GM12878 (cell line): Measurements from ENCODE around the gene EDC4. TPM values are rescaled to one million over a fixed set of nuclear protein-coding genes. Genes with fewer than 3 reads are reported as not detected.

ENCODE experiments used
- ASH2L ChIP-seq: fragments of 300-600, 200-600 bp; sonication (generic); IDR thresholded peaks from 2 replicates; pipeline ENCODE4 v1.6.1; 2017; ENCODE audit warnings: low read depth, mild to moderate bottlenecking, borderline replicate concordance
- BCL11A ChIP-seq: IDR thresholded peaks from 2 replicates; pipeline ENCODE4 v1.6.1; 2011; ENCODE audit warnings: low read depth, low read length
- BRCA1 ChIP-seq: IDR thresholded peaks from 2 replicates; pipeline ENCODE4 v1.6.1; 2011; ENCODE audit warnings: low read depth, low read length, improper control_type of control experiment
- CBFB ChIP-seq: IDR thresholded peaks from 2 replicates; pipeline ENCODE4 v1.6.1; 2016; ENCODE audit warnings: antibody characterized with exemption, low read depth
- CREB1 ChIP-seq: IDR thresholded peaks from 2 replicates; pipeline ENCODE4 v1.6.1; 2012; ENCODE audit warnings: low read depth, mild to moderate bottlenecking, inconsistent platforms
- FOXK2 ChIP-seq: fragments of 450-650 bp; IDR thresholded peaks from 2 replicates; pipeline ENCODE4 v1.6.1; 2017; ENCODE audit warnings: mild to moderate bottlenecking, moderate library complexity
- MEF2B ChIP-seq: fragments of 450-650 bp; IDR thresholded peaks from 2 replicates; pipeline ENCODE4 v1.6.1; 2018; ENCODE audit warnings: mild to moderate bottlenecking, moderate library complexity; ENCODE audit not compliant: partially characterized antibody, poor library complexity, severe bottlenecking
- POLR2A ChIP-seq: IDR thresholded peaks from 2 replicates; pipeline ENCODE4 v1.6.1; 2011; ENCODE audit warnings: low read depth, mild to moderate bottlenecking, low read length
- POLR2AphosphoS5 ChIP-seq: IDR thresholded peaks from 2 replicates; pipeline ENCODE4 v1.6.1; 2011; ENCODE audit warnings: mild to moderate bottlenecking, low read length, inconsistent platforms
- RB1 ChIP-seq: fragments of 450-650 bp; formaldehyde crosslinking; IDR thresholded peaks from 2 replicates; pipeline ENCODE4 v1.6.1; 2017; ENCODE audit warnings: mild to moderate bottlenecking, borderline replicate concordance
- SMC3 ChIP-seq: IDR thresholded peaks from 2 replicates; pipeline ENCODE4 v1.6.1; 2011; ENCODE audit warnings: low read length, improper control_type of control experiment, borderline replicate concordance
- SREBF1 ChIP-seq: IDR thresholded peaks from 2 replicates; pipeline ENCODE4 v1.6.1; 2012; ENCODE audit warnings: mild to moderate bottlenecking, low read length
- TAF1 ChIP-seq: IDR thresholded peaks from 2 replicates; pipeline ENCODE4 v1.6.1; 2011; ENCODE audit warnings: mild to moderate bottlenecking, low read depth, low read length, borderline replicate concordance
- YBX1 ChIP-seq: fragments of 450-650 bp; IDR thresholded peaks from 2 replicates; pipeline ENCODE4 v1.6.1; 2016; ENCODE audit warnings: antibody characterized with exemption
- YY1 ChIP-seq: IDR thresholded peaks from 2 replicates; pipeline ENCODE4 v1.6.1; 2011; ENCODE audit warnings: low read depth, mild to moderate bottlenecking, low read length
- ZNF217 ChIP-seq: fragments of 450-650 bp; IDR thresholded peaks from 2 replicates; pipeline ENCODE4 v1.6.1; 2017; ENCODE audit warnings: antibody characterized with exemption, mild to moderate bottlenecking
- ZNF384 ChIP-seq: IDR thresholded peaks from 2 replicates; pipeline ENCODE4 v1.6.1; 2012; ENCODE audit warnings: low read depth, mild to moderate bottlenecking, low read length, improper control_type of control experiment, borderline replicate concordance
- polyA plus RNA-seq, 11 experiments: library from polyadenylated mRNA; depleted of rRNA in 4 of 11; unstranded in 6 of 11; stranded (reverse) in 5 of 11; fragments of >200 nt; fragmentation: Nextera tagmentation in 4 of 11; fragmentation: Illumina TruSeq in 1 of 11; extraction: Ambion mirVana in 4 of 11; extraction: Trizol in 1 of 11; gene quantifications; 1 replicate in 1 of 11; 2 replicates in 10 of 11; pipeline versions ENCODE4 v1.2.1 to v1.2.3, GENCODE V29; 2011 to 2016; ENCODE audit warnings: inconsistent platforms in 2 of 11, missing spikeins in 2 of 11, low read depth in 1 of 11
- total RNA-seq, 4 experiments: library from RNA; depleted of rRNA in 3 of 4; stranded (reverse); fragments of >200 nt in 3 of 4; fragmentation: Illumina TruSeq in 1 of 4; extraction: Trizol in 1 of 4; gene quantifications; 2 replicates each; pipeline versions ENCODE4 v1.2.1 to v1.2.3, GENCODE V29; 2013 to 2021
- TF ChIP-seq, protein P1 (sequence below): fragments of 450-650 bp; IDR thresholded peaks from 2 replicates; pipeline ENCODE4 v1.6.1; 2017; ENCODE audit warnings: mild to moderate bottlenecking
- TF ChIP-seq, protein P2 (sequence below): IDR thresholded peaks from 2 replicates; pipeline ENCODE4 v1.6.1; 2012; ENCODE audit warnings: low read length, inconsistent platforms
- TF ChIP-seq, protein P3 (sequence below), 3 experiments: IDR thresholded peaks in 2 of 3; conservative IDR thresholded peaks in 1 of 3; 2 replicates each; pipeline ENCODE4 v1.5.1; 2011; ENCODE audit warnings: low read depth in 3 of 3, low read length in 3 of 3, mild to moderate bottlenecking in 3 of 3, control low read depth in 2 of 3, moderate library complexity in 2 of 3, inconsistent platforms in 1 of 3, mixed read lengths in 1 of 3; ENCODE audit not compliant: control insufficient read depth in 2 of 3, insufficient read depth in 1 of 3; ENCODE audit errors: extremely low read depth in 1 of 3
- TF ChIP-seq, protein P4 (sequence below): fragments of 450-650 bp; IDR thresholded peaks from 2 replicates; pipeline ENCODE4 v1.6.1; 2016; ENCODE audit warnings: mild to moderate bottlenecking, moderate library complexity, borderline replicate concordance

EDC4 gene
- total and polyA plus RNA-seq, 10 of the 15 experiments (the other 5 are each of a cell fraction or from before 2014, with no cell fraction given): 1.2 to 86.0 (median 53.4) TPM

DNA sequence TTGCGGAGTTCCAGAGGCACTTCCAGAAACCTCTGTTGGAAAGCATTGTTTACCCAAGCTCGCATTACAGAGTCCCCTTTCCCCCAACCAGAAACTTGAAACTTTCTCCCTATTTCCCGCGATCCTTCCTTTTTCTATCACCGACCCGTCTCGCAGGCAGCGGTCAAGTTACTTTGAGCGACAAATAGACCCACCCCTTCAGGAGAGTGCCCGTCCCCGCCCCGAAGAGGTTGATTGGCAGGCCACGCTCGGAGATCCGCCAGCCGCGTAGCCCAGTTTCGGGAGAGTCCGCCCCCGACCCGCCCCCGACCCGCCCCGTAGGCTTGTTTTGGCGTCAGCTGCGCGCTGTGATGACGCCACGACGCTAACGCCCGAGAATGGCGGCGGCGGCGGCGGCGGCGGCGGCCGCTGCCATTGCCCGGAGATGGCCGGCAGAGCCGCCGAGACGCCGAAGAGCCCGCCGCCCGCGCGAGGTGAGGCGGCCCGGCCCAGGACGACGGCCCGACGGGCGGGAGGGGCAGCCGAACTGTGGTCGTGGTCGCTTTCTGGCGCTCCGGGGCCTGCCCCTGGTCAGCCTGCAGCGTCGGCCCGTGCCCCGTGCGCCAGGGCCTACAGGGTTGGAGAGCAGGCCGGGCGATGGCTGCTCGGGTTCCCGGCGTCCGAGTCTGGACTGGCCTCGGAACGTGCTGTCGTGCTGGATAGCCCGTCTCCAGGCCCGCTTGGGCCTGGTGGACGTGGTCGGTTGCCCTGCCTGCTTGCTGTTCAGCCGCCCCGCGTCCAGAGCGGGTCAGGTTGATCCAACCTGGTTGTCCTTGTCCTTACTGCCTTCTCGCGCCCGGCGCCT lies 20.3 kb downstream of the EDC4 start, which contains the start of gene PSKH1 (continued):
- TF ChIP-seq, protein P1, sequence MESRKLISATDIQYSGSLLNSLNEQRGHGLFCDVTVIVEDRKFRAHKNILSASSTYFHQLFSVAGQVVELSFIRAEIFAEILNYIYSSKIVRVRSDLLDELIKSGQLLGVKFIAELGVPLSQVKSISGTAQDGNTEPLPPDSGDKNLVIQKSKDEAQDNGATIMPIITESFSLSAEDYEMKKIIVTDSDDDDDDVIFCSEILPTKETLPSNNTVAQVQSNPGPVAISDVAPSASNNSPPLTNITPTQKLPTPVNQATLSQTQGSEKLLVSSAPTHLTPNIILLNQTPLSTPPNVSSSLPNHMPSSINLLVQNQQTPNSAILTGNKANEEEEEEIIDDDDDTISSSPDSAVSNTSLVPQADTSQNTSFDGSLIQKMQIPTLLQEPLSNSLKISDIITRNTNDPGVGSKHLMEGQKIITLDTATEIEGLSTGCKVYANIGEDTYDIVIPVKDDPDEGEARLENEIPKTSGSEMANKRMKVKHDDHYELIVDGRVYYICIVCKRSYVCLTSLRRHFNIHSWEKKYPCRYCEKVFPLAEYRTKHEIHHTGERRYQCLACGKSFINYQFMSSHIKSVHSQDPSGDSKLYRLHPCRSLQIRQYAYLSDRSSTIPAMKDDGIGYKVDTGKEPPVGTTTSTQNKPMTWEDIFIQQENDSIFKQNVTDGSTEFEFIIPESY: no peak
- TF ChIP-seq FOXK2: no peak
- no peak; the same call in 1 of the 2 replicates for TF ChIP-seq TAF1
- no peak for TF ChIP-seq SMC3
- no peak for TF ChIP-seq CBFB
- TF ChIP-seq YBX1: no peak
- peak; percentile 99 for TF ChIP-seq CREB1
- no peak for TF ChIP-seq BRCA1
- TF ChIP-seq, protein P2, sequence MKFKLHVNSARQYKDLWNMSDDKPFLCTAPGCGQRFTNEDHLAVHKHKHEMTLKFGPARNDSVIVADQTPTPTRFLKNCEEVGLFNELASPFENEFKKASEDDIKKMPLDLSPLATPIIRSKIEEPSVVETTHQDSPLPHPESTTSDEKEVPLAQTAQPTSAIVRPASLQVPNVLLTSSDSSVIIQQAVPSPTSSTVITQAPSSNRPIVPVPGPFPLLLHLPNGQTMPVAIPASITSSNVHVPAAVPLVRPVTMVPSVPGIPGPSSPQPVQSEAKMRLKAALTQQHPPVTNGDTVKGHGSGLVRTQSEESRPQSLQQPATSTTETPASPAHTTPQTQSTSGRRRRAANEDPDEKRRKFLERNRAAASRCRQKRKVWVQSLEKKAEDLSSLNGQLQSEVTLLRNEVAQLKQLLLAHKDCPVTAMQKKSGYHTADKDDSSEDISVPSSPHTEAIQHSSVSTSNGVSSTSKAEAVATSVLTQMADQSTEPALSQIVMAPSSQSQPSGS: no peak
- TF ChIP-seq, protein P3, sequence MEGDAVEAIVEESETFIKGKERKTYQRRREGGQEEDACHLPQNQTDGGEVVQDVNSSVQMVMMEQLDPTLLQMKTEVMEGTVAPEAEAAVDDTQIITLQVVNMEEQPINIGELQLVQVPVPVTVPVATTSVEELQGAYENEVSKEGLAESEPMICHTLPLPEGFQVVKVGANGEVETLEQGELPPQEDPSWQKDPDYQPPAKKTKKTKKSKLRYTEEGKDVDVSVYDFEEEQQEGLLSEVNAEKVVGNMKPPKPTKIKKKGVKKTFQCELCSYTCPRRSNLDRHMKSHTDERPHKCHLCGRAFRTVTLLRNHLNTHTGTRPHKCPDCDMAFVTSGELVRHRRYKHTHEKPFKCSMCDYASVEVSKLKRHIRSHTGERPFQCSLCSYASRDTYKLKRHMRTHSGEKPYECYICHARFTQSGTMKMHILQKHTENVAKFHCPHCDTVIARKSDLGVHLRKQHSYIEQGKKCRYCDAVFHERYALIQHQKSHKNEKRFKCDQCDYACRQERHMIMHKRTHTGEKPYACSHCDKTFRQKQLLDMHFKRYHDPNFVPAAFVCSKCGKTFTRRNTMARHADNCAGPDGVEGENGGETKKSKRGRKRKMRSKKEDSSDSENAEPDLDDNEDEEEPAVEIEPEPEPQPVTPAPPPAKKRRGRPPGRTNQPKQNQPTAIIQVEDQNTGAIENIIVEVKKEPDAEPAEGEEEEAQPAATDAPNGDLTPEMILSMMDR (IDR thresholded peaks at IDR 0.05 in 2 of 3, conservative IDR thresholded peaks at IDR 0.05 in 1 of 3; ENCODE audit: control insufficient read depth in 2 of 3, extremely low read depth in 1 of 3, insufficient read depth in 1 of 3, low read depth in 3 of 3, low read length in 3 of 3): no peak
- peak; percentile 55; the same call in 1 of the 2 replicates for TF ChIP-seq ASH2L
- TF ChIP-seq POLR2A: peak; percentile 84
- no peak for TF ChIP-seq ZNF384
- TF ChIP-seq BCL11A: no peak
- no peak; the same call in 1 of the 2 replicates for TF ChIP-seq POLR2AphosphoS5
- no peak for TF ChIP-seq SREBF1
- no peak for TF ChIP-seq ZNF217
- no peak for TF ChIP-seq MEF2B
- peak; percentile 95 for TF ChIP-seq YY1
- peak; percentile 85; the same call in 1 of the 2 replicates for TF ChIP-seq RB1
- TF ChIP-seq, protein P4, sequence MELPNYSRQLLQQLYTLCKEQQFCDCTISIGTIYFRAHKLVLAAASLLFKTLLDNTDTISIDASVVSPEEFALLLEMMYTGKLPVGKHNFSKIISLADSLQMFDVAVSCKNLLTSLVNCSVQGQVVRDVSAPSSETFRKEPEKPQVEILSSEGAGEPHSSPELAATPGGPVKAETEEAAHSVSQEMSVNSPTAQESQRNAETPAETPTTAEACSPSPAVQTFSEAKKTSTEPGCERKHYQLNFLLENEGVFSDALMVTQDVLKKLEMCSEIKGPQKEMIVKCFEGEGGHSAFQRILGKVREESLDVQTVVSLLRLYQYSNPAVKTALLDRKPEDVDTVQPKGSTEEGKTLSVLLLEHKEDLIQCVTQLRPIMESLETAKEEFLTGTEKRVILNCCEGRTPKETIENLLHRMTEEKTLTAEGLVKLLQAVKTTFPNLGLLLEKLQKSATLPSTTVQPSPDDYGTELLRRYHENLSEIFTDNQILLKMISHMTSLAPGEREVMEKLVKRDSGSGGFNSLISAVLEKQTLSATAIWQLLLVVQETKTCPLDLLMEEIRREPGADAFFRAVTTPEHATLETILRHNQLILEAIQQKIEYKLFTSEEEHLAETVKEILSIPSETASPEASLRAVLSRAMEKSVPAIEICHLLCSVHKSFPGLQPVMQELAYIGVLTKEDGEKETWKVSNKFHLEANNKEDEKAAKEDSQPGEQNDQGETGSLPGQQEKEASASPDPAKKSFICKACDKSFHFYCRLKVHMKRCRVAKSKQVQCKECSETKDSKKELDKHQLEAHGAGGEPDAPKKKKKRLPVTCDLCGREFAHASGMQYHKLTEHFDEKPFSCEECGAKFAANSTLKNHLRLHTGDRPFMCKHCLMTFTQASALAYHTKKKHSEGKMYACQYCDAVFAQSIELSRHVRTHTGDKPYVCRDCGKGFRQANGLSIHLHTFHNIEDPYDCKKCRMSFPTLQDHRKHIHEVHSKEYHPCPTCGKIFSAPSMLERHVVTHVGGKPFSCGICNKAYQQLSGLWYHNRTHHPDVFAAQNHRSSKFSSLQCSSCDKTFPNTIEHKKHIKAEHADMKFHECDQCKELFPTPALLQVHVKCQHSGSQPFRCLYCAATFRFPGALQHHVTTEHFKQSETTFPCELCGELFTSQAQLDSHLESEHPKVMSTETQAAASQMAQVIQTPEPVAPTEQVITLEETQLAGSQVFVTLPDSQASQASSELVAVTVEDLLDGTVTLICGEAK: no peak
